NCI-H69 (cell line): ENCODE measurements around the gene ORMDL2.
"Not testable (repeated sequence)": the region's sequence is repeated elsewhere in the genome, so short reads cannot be mapped to it uniquely, and the experiment has no call there.

Experiments
- DNase-seq: peaks from one replicate; lab custom pipeline; 2025; lab: John Stamatoyannopoulos, UW

ORMDL2 gene

GRCh38 chr12:55861396-55861795 lies 43.6 kb downstream of the ORMDL2 start:
- no peak for DNase-seq

- DNase-seq: no peak
These were observed 44.0 kb downstream of the ORMDL2 start for GRCh38 chr12:55861871-55862270.

GRCh38 chr12:55862286-55862685 lies 44.4 kb downstream of the ORMDL2 start:
- no peak for DNase-seq

GRCh38 chr12:55862931-55863330 lies 45.1 kb downstream of the ORMDL2 start:
- DNase-seq: not testable (repeated sequence)

- no peak for DNase-seq
These were observed 47.5 kb downstream of the ORMDL2 start for GRCh38 chr12:55865327-55865726.

- not testable (repeated sequence) for DNase-seq
These were observed 48.7 kb downstream of the ORMDL2 start for GRCh38 chr12:55866454-55867004.
